ENCODE results near the gene SMYD5. TPM values are rescaled to one million over a fixed set of nuclear protein-coding genes. Genes with fewer than 3 reads are reported as not detected.

SMYD5 gene
- total and polyA plus RNA-seq, 2 donors (not counting 3 experiments of a cell fraction or from before 2014, with no cell fraction given), result 16.2 to 31.7 TPM

- no peaks in the 10 kb centered on the region for H3K27me3 ChIP-seq (ENCODE audit: control insufficient read depth in 2 of 2, insufficient read depth in 2 of 2, low read length in 2 of 2)
- POLR2A ChIA-PET, result interaction anchor here (1.1 kb wide), 1 partner anchor 19 kb away, joined by 3 read pairs; the partner anchor contains the start of gene SMYD5
- CTCF ChIA-PET, result interaction anchor here (0.8 to 2.8 kb wide), 4 partner anchors 20 to 1933 kb away, joined by 3 to 19 read pairs (median 3); no protein-coding TSS in a partner anchor
- dilution Hi-C loops (cut with MboI; ENCODE audit: extremely low pct_ligation_motif_present, low sequenced_read_pairs) (no loop called here), intact Hi-C loops (cut with micrococcal nuclease) (loop anchor here (1.0 to 5.0 kb wide), 3 partner anchors 18 to 905 kb away; partner anchors contain the start of genes SFXN5 and SMYD5)
- H3K4me3 ChIP-seq (replicated peaks in 1 of 3; ENCODE audit: insufficient read depth in 1 of 3, low read depth in 1 of 3, low read length in 3 of 3), result peak overlapping the region; percentile 32 to 74 (median 49)
- H3K79me2 ChIP-seq (ENCODE audit: control insufficient read depth, insufficient read depth, low read length), result peaks cover 35% of the 10 kb centered on the region
- H3K27ac ChIP-seq (ENCODE audit: insufficient read depth, low read depth, low read length), result peak overlapping the region; percentile 53
- H3K9me3 ChIP-seq (replicated peaks; ENCODE audit: control insufficient read depth, insufficient read depth, low read length), result no peaks in the 10 kb centered on the region
- peak overlapping the region; percentile 63 for H3K9ac ChIP-seq (replicated peaks; ENCODE audit: extremely low read depth, insufficient read depth, low read length)
- H3K4me2 ChIP-seq (ENCODE audit: insufficient read depth, low read length), result peak overlapping the region; percentile 76
- TSS peak; percentile 2 for BruUV-seq (replicated peaks)
- peaks cover 21% of the 10 kb centered on the region for H3K4me1 ChIP-seq (ENCODE audit: control insufficient read depth, extremely low read depth, insufficient read depth, low read length)
- DNase-seq (ENCODE audit: low read depth, low spot score) (peak; percentile 18), FAIRE-seq (no peak)
- no peaks in the 10 kb centered on the region for H3K9me1 ChIP-seq (replicated peaks; ENCODE audit: control insufficient read depth, extremely low read depth, insufficient read depth, low read length)
- H2AFZ ChIP-seq (ENCODE audit: low read depth, low read length), result peak overlapping the region; percentile 74
- TF ChIP-seq, protein P1, sequence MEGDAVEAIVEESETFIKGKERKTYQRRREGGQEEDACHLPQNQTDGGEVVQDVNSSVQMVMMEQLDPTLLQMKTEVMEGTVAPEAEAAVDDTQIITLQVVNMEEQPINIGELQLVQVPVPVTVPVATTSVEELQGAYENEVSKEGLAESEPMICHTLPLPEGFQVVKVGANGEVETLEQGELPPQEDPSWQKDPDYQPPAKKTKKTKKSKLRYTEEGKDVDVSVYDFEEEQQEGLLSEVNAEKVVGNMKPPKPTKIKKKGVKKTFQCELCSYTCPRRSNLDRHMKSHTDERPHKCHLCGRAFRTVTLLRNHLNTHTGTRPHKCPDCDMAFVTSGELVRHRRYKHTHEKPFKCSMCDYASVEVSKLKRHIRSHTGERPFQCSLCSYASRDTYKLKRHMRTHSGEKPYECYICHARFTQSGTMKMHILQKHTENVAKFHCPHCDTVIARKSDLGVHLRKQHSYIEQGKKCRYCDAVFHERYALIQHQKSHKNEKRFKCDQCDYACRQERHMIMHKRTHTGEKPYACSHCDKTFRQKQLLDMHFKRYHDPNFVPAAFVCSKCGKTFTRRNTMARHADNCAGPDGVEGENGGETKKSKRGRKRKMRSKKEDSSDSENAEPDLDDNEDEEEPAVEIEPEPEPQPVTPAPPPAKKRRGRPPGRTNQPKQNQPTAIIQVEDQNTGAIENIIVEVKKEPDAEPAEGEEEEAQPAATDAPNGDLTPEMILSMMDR (IDR thresholded peaks at IDR 0.05; ENCODE audit: extremely low read depth in 1 of 2, insufficient read depth in 1 of 2, low read depth in 1 of 2, low read length in 2 of 2), result peak in 1 of 2 donors; percentile 7
- TF ChIP-seq, protein P2, sequence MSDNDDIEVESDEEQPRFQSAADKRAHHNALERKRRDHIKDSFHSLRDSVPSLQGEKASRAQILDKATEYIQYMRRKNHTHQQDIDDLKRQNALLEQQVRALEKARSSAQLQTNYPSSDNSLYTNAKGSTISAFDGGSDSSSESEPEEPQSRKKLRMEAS (IDR thresholded peaks at IDR 0.05; ENCODE audit: insufficient read depth, insufficient read length), result no peak
- H4K20me1 ChIP-seq (replicated peaks; ENCODE audit: control insufficient read depth, extremely low read depth, insufficient read depth, low read length), result no peaks in the 10 kb centered on the region
- H3K36me3 ChIP-seq (ENCODE audit: control insufficient read depth in 2 of 2, extremely low read depth in 1 of 2, insufficient read depth in 2 of 2, low read length in 2 of 2), result peaks cover 0 to 3% of the 10 kb centered on the region in 2 experiments
Measured at GRCh38 chr2:73232403-73233153, 18.5 kb downstream of the SMYD5 start.
